ENCODE data around the gene SIM2. TPM values are rescaled to one million over a fixed set of nuclear protein-coding genes. Genes with fewer than 3 reads are reported as not detected.

The SIM2 gene
- total RNA-seq, 1 experiment from 2014 or later, result 23.9 TPM

DNA sequence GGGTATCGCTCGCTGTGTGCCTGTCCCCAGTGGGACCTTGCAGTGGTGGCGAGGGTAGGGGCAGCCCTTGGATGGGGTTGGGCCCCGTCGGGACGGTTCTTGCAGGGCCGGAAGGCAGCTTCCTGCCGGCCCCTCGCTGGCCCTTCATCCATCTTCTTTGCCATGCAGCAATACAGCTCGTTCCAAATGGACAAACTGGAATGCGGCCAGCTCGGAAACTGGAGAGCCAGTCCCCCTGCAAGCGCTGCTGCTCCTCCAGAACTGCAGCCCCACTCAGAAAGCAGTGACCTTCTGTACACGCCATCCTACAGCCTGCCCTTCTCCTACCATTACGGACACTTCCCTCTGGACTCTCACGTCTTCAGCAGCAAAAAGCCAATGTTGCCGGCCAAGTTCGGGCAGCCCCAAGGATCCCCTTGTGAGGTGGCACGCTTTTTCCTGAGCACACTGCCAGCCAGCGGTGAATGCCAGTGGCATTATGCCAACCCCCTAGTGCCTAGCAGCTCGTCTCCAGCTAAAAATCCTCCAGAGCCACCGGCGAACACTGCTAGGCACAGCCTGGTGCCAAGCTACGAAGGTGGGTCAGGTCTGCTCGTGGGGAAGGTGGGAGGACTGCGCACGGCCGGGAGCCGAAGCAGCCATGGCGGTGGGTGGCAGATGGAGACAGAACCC is 45.8 kb downstream of the SIM2 start:
- ChIA-PET CTCF (no interaction called here), POLR2A (no interaction called here), RAD21 (ENCODE audit: low non-redundant PET in 1 of 2, low total read pairs in 2 of 2, uncharacterized antibody in 2 of 2, unreplicated experiment in 2 of 2) (no interaction called here)
- Histone ChIP-seq H2AFZ (ENCODE audit: low read depth, low read length, poor library complexity, severe bottlenecking) (no peak overlapping the region), H3K79me2 (ENCODE audit: insufficient read depth, low read length) (no peaks in the 10 kb centered on the region), H3K27ac (ENCODE audit: low read depth, low read length) (no peak overlapping the region), H3K4me3 (replicated peaks in 1 of 2; ENCODE audit: low read depth in 1 of 2, low read length in 2 of 2) (no peak overlapping the region), H4K20me1 (ENCODE audit: insufficient read depth) (no peaks in the 10 kb centered on the region), H3K4me1 (ENCODE audit: control insufficient read depth in 1 of 2, insufficient read depth in 2 of 2, low read length in 2 of 2) (no peaks in the 10 kb centered on the region), H3K36me3 (ENCODE audit: control insufficient read depth in 1 of 2, insufficient read depth in 2 of 2, low read length in 2 of 2) (peaks cover 4 to 7% of the 10 kb centered on the region in 2 experiments; a peak in 2 of 4 replicates), H3K4me2 (ENCODE audit: low read length) (no peak overlapping the region), H3K9ac (ENCODE audit: low read length) (no peak overlapping the region), H3K9me2 (ENCODE audit: insufficient read depth) (no peaks in the 10 kb centered on the region), H3K27me3 (ENCODE audit: insufficient read depth, low read length) (no peaks in the 10 kb centered on the region), H3K9me3 (ENCODE audit: control insufficient read depth in 1 of 2, insufficient read depth in 1 of 2, low read depth in 1 of 2, low read length in 2 of 2) (no peaks in the 10 kb centered on the region)
- ATAC-seq (no peak), DNase-seq (ENCODE audit: low read depth, low spot score) (no peak)
- intact Hi-C loops (cut with micrococcal nuclease), result no loop called here
- no peak for TF ChIP-seq FOSL1 (IDR thresholded peaks at IDR 0.05; ENCODE audit: low read depth)
- no peak for TF ChIP-seq ZFX (IDR thresholded peaks at IDR 0.05)
- TF ChIP-seq JUND (IDR thresholded peaks at IDR 0.05), result no peak
- no peak for TF ChIP-seq POLR2AphosphoS5 (IDR thresholded peaks at IDR 0.05; ENCODE audit: low read depth, low read length)
- TF ChIP-seq YY1 (IDR thresholded peaks at IDR 0.05; ENCODE audit: extremely low read depth, insufficient replicate concordance, low read depth, low read length), result no peak
- no peak for TF ChIP-seq RAD21 (IDR thresholded peaks at IDR 0.05; ENCODE audit: low read depth)
- TF ChIP-seq ZNF274 (IDR thresholded peaks at IDR 0.05; ENCODE audit: low read depth, low read length), result no peak
- TF ChIP-seq EZH2phosphoT487 (IDR thresholded peaks at IDR 0.05; ENCODE audit: borderline replicate concordance), result no peak
- no peak for TF ChIP-seq TCF7L2 (IDR thresholded peaks at IDR 0.05; ENCODE audit: borderline replicate concordance, extremely low read depth, insufficient read depth, insufficient read length)
- TF ChIP-seq SIN3A (IDR thresholded peaks at IDR 0.05; ENCODE audit: low read depth), result no peak
- TF ChIP-seq, protein P1, sequence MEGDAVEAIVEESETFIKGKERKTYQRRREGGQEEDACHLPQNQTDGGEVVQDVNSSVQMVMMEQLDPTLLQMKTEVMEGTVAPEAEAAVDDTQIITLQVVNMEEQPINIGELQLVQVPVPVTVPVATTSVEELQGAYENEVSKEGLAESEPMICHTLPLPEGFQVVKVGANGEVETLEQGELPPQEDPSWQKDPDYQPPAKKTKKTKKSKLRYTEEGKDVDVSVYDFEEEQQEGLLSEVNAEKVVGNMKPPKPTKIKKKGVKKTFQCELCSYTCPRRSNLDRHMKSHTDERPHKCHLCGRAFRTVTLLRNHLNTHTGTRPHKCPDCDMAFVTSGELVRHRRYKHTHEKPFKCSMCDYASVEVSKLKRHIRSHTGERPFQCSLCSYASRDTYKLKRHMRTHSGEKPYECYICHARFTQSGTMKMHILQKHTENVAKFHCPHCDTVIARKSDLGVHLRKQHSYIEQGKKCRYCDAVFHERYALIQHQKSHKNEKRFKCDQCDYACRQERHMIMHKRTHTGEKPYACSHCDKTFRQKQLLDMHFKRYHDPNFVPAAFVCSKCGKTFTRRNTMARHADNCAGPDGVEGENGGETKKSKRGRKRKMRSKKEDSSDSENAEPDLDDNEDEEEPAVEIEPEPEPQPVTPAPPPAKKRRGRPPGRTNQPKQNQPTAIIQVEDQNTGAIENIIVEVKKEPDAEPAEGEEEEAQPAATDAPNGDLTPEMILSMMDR (IDR thresholded peaks at IDR 0.05 in 2 of 3, conservative IDR thresholded peaks at IDR 0.05 in 1 of 3; ENCODE audit: borderline replicate concordance in 1 of 3, insufficient read depth in 1 of 3, low read depth in 2 of 3, low read length in 2 of 3), result no peak
- no TSS peak for BruUV-seq (replicated peaks)
